SK-N-MC (cell line): ENCODE measurements around the gene CDH23.

Experiments
- EZH2 ChIP-seq: fragments of 200-600 bp; sonication (generic); IDR thresholded peaks from one replicate; pipeline ENCODE4 v1.6.1; 2017; ENCODE audit warnings: antibody characterized with exemption
- FOXP2 ChIP-seq: optimal IDR thresholded peaks from 2 replicates; pipeline ENCODE3; 2011; ENCODE audit warnings: mild to moderate bottlenecking, moderate library complexity; ENCODE audit not compliant: insufficient read depth; ENCODE audit errors: extremely low read length, control extremely low read depth
- POLR2AphosphoS5 ChIP-seq: IDR thresholded peaks from 2 replicates; pipeline ENCODE4 v1.6.1; 2012; ENCODE audit warnings: mild to moderate bottlenecking, low read depth, low read length, borderline replicate concordance

GRCh38 chr10:71562904-71563303 is 166.2 kb downstream of the CDH23 start:
- TF ChIP-seq EZH2 (no peak), POLR2AphosphoS5 (no peak), FOXP2 (no peak)
